ENCODE measurements around the gene SLC36A4.

The SLC36A4 gene

DNA sequence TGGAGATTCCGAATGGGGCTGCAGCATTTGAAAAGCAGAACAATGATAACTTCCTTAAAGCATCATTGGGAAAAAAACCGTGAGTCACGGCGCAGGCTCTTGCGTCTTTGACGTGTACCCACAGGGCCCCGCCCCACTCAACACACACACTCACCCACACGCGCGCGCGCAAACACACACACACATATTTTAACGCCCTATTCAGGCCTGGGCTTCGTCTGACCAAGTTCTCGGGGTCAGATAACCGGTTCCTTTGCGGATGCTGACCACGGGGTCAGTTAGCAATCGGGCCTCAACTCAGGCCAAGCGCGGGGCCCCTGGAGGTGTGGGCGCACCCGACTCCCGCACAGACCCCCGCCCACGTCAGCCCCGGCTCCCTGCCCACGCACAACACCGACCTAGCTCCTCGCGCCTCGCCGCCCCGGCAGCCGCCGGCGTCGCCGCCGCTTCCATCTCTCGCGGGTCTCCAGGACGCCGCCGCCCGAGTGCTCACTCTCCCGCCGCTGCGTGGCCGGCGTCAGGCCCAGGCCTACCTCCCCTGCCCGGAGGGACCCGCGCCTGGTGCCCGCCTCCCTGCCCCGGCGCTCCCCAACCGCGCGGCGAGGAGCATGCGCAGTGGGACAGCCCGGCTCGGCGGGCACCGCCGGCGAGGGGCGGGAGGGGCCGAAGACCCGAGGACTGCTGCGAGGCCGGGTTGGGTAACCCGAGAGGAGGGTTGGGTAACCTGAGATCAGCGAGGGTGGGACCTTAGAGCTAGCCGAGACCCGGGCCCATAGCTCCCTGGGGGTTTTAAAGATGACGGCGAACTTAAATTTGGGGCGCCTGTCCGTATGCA, at the start of gene SLC36A4:
Gene SLC36A4 (minus strand): TSS at position 612 of the 835 bp plus-strand sequence. CDS start 159 bp downstream, at position 453.
- in situ Hi-C loops (cut with HindIII; ENCODE audit: low sequenced_read_pairs), result no loop called here

DNA sequence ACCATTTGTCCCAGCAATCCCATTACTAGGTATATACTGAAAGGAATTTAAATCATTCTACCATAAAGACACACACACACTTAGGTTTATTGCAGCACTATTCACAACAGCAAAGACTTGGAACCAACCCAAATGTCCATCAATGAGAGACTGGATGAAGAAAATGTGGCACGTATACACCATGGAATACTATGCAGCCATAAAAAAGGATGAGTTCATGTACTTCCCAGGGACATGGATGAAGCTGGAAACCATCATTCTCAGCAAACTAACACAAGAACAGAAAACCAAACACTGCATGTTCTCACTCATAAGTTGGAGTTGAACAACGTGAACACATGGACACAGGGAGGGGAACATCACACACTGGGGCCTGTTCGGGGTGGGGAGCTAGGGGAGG, 49.0 kb upstream of the SLC36A4 start:
- in situ Hi-C loops (cut with HindIII; ENCODE audit: low sequenced_read_pairs), result loop anchor here (25.0 kb wide), 1 partner anchor 416 kb away; the partner anchor contains the start of gene CEP295

- in situ Hi-C loops (cut with HindIII; ENCODE audit: low sequenced_read_pairs), result loop anchor here (25.0 kb wide), 1 partner anchor 418 kb away; the partner anchor contains the start of gene CEP295
Observed at GRCh38 chr11:93244018-93244417, 46.2 kb upstream of the SLC36A4 start.

DNA sequence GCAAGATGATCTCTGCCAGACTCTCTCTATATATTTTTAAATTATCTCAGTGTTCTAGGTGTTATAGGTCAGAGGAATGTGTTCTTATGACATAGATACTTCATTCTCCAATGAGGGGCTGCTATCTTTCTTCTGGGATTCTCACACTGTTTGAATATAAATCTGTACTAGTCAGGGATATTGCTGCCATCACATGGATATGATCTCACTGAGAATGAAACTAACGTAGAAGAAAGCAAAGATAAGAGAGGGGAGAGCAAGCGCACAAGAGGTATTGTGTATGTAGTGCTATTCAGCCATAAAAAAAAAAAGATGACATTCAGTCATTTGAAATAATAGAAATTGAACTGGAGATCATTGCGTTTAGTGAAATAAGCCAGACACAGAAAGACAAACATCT, 42.2 kb upstream of the SLC36A4 start:
- in situ Hi-C loops (cut with HindIII; ENCODE audit: low sequenced_read_pairs), result loop anchor here (25.0 kb wide), 1 partner anchor 422 kb away; the partner anchor contains the start of gene CEP295

- in situ Hi-C loops (cut with HindIII; ENCODE audit: low sequenced_read_pairs), result loop anchor here (25.0 kb wide), 1 partner anchor 423 kb away; the partner anchor contains the start of gene CEP295
Observed at GRCh38 chr11:93238956-93239355, 41.2 kb upstream of the SLC36A4 start.

GRCh38 chr11:93236741-93237675, 39.2 kb upstream of the SLC36A4 start:
- in situ Hi-C loops (cut with HindIII; ENCODE audit: low sequenced_read_pairs), result loop anchor here (25.0 kb wide), 1 partner anchor 425 kb away; the partner anchor contains the start of gene CEP295

- in situ Hi-C loops (cut with HindIII; ENCODE audit: low sequenced_read_pairs), result loop anchor here (25.0 kb wide), 1 partner anchor 428 kb away; the partner anchor contains the start of gene CEP295
Observed at GRCh38 chr11:93234602-93235207, 36.9 kb upstream of the SLC36A4 start.

GRCh38 chr11:93229876-93230275, 32.1 kb upstream of the SLC36A4 start:
- in situ Hi-C loops (cut with HindIII; ENCODE audit: low sequenced_read_pairs), result loop anchor here (25.0 kb wide), 1 partner anchor 432 kb away; the partner anchor contains the start of gene CEP295

DNA sequence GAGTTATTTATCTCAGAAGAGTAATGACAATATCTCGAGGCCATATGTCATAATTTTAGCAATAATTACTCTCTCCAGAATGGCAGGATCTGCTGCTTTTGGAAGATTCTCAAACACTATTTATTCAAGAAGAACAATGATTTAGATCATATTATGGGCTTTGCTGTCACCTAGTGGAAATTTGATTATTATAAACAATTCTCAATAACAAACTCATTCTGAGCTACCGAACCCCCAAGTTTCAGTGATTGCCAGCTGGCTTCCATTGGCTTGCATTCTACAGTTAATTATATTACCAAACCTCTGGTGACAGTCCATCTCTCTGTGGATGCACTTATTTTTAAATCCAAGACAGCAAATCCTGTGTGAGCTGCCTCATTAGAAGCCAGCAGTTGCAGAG, 27.9 kb upstream of the SLC36A4 start:
- in situ Hi-C loops (cut with HindIII; ENCODE audit: low sequenced_read_pairs), result loop anchor here (25.0 kb wide), 1 partner anchor 437 kb away; the partner anchor contains the start of gene CEP295

GRCh38 chr11:93221539-93221938, 23.7 kb upstream of the SLC36A4 start:
- in situ Hi-C loops (cut with HindIII; ENCODE audit: low sequenced_read_pairs), result no loop called here

- in situ Hi-C loops (cut with HindIII; ENCODE audit: low sequenced_read_pairs), result no loop called here
Observed at GRCh38 chr11:93220078-93220477, 22.3 kb upstream of the SLC36A4 start.

DNA sequence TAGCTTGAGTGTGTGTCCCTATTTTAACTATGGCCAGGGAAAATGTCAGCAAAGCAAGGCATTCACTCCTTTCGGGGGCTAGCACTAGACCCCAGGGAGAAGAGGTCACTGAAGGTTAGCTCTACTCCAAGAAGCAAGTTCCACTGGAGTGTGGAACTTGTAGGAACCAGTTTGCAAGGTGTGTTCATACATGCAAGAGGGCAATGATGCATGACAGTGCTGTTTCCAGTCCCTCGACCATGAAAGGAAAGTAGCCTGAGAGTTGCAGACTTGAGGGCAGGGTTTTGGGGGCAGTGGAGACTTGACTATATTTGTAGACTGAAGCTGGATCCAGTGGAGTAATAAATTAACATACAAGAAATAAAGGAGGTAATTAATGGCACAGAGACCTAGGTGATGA, 21.6 kb upstream of the SLC36A4 start:
- in situ Hi-C loops (cut with HindIII; ENCODE audit: low sequenced_read_pairs), result no loop called here

- in situ Hi-C loops (cut with HindIII; ENCODE audit: low sequenced_read_pairs), result no loop called here
Observed at GRCh38 chr11:93216511-93217101, 18.8 kb upstream of the SLC36A4 start.

DNA sequence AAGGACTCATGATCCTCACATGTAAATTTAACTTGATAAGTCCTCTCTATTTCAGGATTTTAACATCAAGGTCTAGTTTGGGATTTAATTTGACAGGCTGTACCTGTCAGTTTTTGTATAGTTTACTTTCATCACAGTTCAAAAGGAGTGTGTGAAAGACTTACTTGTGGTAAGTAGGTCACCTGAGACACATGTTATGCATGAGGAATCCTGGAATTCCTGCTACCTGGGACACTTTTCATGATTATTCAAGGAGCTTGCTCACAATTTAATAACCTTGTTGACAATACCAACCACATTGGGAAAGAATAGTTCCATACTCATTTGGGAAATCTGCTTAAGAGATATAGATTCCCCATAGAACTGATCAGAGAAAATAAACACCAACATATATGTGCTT, 15.8 kb upstream of the SLC36A4 start:
- in situ Hi-C loops (cut with HindIII; ENCODE audit: low sequenced_read_pairs), result no loop called here

DNA sequence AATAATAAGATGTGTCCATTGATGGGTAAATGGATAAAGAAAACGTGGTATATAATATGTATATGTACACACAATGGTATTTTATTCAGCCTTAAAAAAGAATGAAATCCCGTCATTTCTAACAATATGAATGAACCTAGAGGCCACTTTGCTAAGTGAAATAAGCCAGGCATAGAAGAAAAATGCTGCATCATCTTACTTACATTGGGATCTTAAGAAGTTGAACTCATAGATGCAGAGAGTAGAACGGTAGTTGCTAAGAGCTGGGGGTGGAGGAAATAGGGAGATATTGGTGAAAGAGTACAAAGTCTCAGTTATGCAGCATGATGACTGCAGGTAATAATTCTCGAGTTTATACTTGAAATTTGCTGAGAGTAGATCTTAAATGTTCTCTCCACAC, 14.3 kb upstream of the SLC36A4 start:
- in situ Hi-C loops (cut with HindIII; ENCODE audit: low sequenced_read_pairs), result no loop called here

DNA sequence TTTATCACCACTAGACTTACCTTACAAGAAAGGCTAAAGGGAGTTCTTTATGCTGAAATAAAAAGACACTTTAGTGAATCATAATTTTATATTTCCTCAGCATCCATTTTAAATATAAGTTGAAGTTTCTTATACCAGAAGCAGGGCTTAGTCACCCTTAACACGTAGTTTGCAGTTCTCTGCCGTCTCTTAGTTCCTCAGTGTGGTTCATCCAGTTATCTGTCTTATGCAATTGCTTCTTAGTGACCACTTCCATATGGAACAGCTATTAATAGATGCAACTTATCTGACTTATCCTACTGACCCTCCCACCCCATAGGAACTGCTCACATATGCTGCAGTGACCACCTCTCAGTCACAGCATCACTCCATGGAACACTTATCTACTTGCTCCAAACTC, 11.7 kb upstream of the SLC36A4 start:
- in situ Hi-C loops (cut with HindIII; ENCODE audit: low sequenced_read_pairs), result no loop called here

DNA sequence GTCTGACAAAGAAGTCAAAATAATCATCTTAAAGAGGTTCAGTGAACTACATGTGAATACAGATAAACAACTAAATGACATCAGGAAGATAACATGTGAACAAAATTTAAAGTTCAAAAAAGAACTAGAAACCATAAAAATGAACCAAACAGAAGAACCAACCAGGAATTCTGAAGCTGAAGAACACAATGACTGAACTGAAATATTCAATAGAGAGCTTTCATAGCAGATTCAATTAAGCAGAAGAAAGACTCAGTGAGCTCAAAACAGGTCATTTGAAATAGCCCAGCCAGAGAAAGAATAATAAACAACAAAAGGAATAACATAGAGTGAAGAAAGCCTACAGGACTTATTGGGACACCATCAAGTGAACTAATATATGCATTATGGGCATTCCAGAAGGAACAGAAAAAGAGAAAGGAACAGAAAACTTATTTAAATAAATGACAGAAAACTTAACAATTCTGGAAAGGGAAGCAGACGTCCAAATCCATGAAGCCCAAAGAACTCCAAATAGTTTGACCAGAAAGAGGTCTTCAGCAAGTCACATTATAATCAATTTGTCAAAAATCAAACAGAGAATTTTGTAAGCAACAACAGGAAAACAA, 11.0 kb upstream of the SLC36A4 start:
- in situ Hi-C loops (cut with HindIII; ENCODE audit: low sequenced_read_pairs), result no loop called here

DNA sequence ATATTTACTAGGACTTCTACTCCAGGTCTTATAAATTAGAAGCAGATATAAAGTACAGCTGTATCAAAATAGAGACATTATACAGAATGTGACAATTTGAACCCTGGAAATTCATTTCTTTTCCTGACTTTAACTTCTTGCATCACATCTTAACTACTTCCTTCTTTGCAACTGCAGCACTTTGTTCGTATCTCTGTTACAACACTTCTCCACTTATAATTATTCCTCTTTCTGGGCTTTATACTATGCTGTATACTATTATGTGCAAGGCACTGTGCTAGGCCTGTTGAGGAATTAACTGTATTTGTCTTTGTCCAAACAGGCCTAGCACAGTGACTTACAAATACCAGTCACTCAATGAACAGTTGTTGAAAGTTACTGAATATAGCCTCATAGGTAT, 1.8 kb upstream of the SLC36A4 start:
- in situ Hi-C loops (cut with HindIII; ENCODE audit: low sequenced_read_pairs), result no loop called here

DNA sequence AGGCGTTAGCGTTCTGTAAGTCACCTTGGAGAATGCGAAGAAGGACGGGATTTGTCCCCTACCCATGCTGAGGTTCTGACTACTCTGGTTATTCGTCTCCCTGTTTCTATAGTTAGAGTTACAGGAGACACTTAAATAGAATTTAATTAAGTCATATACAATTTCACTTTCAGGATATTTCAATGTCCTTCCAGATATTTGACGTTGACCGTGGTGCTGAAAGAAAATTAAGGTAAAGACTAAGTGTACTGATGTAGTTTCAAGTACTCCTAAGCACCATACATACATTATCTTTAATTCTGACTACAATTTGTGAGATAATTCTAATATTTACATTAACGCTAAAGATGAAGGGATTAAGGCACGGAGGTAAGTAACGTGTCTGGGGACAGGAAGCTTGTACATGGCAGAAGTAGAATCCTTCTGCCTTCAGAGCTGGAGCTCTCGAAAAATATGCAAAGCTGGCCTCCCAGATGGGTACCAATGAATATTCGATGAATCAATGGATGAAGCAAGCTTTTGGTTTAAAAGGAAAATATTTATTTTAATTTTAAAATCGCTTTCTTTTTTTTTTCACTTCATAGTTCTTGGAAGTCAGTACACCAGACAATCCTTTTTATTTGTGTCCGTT, 539 bp upstream of the SLC36A4 start:
- in situ Hi-C loops (cut with HindIII; ENCODE audit: low sequenced_read_pairs), result no loop called here

All from endothelial cell of hepatic sinusoid (primary cell).